Measurements from ENCODE around the gene TPSD1.
"Not testable (repeated sequence)": the region's sequence is repeated elsewhere in the genome, so short reads cannot be mapped to it uniquely, and the experiment has no call there.

Gene TPSD1

DNA sequence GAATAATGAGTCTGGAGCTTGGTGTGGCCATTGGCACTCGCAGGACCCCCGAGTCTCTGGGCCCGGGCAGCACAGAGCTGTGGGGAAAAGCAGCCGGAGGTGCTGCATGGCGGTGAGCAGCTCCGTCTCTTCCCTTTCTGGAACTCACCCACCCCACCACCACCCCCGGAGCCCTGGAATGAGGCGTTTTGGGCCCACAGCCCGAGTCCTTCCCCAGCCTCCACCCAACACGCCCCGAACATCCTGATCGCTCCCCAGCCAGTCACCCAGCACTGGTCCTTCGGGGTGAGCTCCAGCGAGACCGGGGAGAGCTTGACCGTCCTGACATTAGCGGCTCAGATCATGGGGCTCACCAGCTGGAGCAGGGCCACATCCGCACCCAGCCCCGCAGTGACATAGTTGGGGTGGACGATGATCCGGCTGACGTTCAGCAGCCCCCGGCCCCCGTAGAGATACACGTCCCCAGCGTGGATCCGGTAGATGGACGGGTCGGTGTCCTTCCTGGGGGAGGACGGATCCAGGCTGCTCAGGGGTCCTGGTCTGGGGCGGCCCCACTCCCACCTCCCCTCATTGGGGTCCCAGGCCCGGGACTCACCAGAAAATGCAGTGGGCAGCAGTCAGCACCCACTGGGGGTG, 6.5 kb downstream of the TPSD1 start:
- DNase-seq (ENCODE audit: extremely low read depth in 1 of 2, low read depth in 1 of 2), result no peak

GRCh38 chr16:1262846-1263221, 7.0 kb downstream of the TPSD1 start:
- no peak for DNase-seq (ENCODE audit: extremely low read depth in 1 of 2, low read depth in 1 of 2)

- no peak for DNase-seq (ENCODE audit: extremely low read depth in 1 of 2, low read depth in 1 of 2)
Measured at GRCh38 chr16:1263591-1264344, 7.9 kb downstream of the TPSD1 start.

DNA sequence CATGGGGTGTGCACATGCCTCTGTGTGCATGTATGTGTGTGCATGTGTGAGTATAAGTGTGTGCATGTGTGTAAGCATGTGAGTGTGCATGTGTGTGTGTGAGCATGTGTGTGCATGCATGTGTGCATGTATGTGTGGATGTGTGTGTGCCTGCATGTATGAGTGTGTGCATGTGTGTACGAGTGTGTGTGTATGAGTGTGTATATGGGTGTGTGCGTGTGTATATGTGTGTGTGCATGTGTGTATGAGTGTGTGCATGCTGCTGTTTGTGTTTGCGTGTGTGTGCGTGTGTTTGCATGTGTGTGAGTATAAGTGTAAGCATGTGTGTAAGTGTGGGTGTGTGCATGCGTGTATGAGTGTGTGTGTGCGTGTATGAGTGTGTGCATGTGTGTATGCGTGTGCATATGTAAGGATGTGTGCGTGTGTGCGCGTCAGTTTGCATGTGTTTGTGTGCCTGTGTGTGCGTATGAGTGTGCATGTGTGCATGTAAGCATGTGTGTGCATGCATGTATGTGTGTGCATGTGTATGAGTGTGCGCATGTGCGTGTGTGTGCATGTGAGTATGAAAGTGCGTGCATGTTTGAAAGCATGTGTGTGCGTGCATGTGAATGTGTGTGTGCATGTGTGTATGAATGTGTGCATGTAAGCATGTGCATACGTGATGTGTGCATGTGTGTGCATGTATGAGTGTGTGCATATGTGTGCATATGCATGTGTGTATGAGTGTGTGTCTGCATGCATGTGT, 8.6 kb downstream of the TPSD1 start:
- no peak for DNase-seq (ENCODE audit: extremely low read depth in 1 of 2, low read depth in 1 of 2)

- DNase-seq (ENCODE audit: extremely low read depth in 1 of 2, low read depth in 1 of 2), result no peak
Measured at GRCh38 chr16:1265090-1265630, 9.3 kb downstream of the TPSD1 start.

DNA sequence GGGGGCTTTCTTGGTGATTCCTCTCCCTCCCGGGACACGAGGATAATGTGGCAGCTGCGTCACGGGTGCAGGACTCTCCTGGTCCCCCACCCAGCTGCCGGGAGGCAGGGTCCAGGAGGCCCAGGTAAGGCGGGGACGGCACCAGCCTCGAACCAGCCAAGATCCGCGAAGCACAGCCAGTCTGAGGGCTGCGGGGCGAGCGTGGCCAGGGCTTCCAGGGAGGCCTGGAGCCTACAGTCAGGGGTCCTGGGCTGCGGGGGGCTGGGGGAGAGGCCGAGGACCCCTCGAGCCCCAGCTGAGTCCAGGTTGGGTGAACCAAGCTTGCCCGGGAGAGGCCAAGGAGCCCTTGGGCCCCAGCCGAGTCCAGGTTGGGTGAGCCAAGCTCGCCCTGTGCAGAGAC, 10.0 kb downstream of the TPSD1 start:
- DNase-seq (ENCODE audit: extremely low read depth in 1 of 2, low read depth in 1 of 2), result no peak

DNA sequence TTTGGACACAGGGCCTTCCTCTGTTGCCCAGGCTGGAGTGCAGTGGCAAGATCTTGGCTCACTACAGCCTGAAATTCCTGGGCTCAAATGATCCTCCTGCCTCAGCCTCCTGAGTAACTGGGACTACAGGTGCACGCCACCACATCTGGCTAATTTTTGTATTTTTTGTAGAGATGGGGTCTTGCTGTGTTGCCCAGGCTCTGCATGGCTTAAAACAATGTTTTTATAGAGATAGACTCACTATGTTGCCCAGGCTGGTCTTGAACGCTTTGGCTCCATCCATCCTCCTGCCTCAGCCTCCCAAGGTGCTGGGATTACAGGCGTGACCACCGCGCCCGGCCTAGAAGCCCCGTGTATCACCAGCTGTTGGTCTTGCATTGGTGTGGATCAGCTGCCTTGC, 13.5 kb downstream of the TPSD1 start:
- DNase-seq (ENCODE audit: extremely low read depth in 1 of 2, low read depth in 1 of 2), result not testable (repeated sequence)

DNA sequence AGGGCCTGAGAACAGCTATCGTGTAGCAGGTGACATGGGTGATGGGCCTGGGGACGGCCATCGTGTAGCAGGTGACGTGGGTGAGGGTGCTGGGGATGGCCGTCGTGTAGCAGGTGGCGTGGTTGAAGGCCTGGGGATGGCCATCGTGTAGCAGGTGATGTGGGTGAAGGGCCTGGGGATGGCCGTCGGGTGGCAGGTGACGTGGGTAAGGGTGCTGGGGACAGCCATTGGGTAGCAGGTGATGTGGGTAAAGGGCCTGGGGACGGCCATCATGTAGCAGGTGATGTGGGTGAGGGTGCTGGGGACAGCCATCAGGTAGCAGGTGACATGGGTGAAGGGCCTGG, 15.5 kb downstream of the TPSD1 start:
- DNase-seq (ENCODE audit: extremely low read depth in 1 of 2, low read depth in 1 of 2), result no peak

- DNase-seq (ENCODE audit: extremely low read depth in 1 of 2, low read depth in 1 of 2), result not testable (repeated sequence)
Measured at GRCh38 chr16:1271724-1272413, 16.0 kb downstream of the TPSD1 start.

DNA sequence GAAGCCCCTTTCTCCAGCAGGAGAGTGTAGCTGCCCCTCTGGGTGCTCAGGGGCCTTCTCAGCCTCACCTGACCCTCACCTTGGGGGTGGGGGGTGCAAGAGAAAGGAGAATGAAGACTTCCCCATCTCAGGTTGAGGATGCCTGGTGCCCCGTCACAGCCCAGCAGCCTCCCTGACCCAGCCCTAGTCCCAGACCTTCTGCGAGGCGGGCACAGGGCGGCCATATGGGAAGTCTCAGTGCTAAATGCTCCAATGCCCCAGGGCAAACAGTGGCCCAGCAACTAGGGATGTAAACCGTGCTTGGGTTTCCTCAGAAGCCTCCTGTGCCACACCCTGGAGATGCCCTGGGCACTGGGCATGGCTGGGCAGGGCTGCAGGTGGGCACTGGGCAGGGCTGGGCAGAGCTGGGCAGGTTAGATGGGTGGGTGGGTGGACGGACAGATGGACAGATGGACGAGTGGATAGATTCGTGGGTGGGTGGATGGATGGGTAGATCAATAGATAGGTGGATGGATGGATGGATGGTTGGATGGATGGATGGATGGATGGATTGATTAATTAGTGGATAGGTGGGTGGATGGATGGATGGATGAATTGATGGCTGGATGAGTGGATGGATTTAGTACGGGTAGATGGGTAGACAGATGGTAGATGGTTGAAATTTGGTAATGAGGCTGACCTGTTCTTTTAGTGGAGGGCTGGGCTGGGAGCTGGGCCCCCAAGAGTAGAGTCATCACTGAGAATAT, 16.8 kb downstream of the TPSD1 start:
- no peak for DNase-seq (ENCODE audit: extremely low read depth in 1 of 2, low read depth in 1 of 2)

GRCh38 chr16:1273816-1274215, 17.9 kb downstream of the TPSD1 start:
- DNase-seq (ENCODE audit: extremely low read depth in 1 of 2, low read depth in 1 of 2), result no peak

- no peak for DNase-seq (ENCODE audit: extremely low read depth in 1 of 2, low read depth in 1 of 2)
Measured at GRCh38 chr16:1274767-1275166, 18.9 kb downstream of the TPSD1 start.

GRCh38 chr16:1275791-1276579, 20.1 kb downstream of the TPSD1 start:
- DNase-seq (ENCODE audit: extremely low read depth in 1 of 2, low read depth in 1 of 2), result no peak

- DNase-seq (ENCODE audit: extremely low read depth in 1 of 2, low read depth in 1 of 2), result no peak
Measured at GRCh38 chr16:1276580-1276878, 20.7 kb downstream of the TPSD1 start.

- DNase-seq (ENCODE audit: extremely low read depth in 1 of 2, low read depth in 1 of 2), result no peak
Measured at GRCh38 chr16:1277151-1277598, 21.3 kb downstream of the TPSD1 start.

DNA sequence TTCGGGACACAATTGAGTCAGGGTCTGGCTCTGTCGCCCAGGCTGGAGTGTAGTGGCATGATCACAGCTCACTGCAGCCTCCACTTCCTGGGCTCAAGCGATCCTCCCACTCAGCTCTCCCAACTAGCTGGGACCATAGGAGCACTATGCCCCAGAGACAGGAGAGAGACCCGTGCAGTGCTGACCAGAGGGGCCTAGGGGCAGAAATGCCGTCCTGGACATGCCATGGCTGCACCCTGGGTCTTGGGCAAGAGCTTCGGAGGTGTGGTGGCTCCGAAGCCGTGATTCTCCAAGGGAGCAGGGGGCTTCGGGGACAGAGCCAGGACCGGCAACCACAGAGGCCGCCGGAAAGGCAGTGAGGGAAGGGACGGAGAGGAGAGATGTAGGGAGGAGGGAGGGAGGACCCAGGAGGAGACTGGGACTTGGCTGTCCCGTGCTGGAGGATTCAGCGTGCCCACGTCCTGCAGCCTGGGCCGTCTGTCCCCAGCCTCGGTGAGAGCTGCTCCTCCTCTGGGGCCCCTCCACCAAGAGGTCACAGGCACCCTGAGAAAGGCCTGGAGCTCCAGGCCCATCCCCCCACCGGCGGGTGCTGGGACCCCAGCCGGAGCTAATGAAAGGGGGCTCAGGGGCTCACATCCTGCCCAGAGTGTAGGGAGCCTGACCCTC, 21.9 kb downstream of the TPSD1 start:
- no peak for DNase-seq (ENCODE audit: extremely low read depth in 1 of 2, low read depth in 1 of 2)

DNA sequence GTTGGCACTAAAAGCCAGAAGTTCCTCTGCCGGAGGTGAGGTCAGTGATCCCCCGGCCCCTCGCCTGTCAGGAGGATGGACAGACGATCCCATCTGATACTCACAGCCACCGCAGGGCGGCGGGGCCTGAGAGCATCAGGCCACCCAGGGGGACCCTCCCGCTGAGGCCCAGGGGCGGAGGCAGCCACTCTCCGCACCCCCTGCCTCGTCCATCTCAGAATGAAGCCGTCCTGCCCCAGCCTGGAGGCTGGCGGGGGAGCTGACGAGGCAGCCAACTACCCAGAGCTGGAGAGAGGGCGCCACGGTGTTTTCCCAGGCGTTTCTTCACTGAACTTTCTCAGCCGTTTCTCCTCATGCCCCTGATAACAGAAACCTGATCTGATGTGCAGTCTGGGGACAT, 22.6 kb downstream of the TPSD1 start:
- DNase-seq (ENCODE audit: extremely low read depth in 1 of 2, low read depth in 1 of 2), result no peak

DNA sequence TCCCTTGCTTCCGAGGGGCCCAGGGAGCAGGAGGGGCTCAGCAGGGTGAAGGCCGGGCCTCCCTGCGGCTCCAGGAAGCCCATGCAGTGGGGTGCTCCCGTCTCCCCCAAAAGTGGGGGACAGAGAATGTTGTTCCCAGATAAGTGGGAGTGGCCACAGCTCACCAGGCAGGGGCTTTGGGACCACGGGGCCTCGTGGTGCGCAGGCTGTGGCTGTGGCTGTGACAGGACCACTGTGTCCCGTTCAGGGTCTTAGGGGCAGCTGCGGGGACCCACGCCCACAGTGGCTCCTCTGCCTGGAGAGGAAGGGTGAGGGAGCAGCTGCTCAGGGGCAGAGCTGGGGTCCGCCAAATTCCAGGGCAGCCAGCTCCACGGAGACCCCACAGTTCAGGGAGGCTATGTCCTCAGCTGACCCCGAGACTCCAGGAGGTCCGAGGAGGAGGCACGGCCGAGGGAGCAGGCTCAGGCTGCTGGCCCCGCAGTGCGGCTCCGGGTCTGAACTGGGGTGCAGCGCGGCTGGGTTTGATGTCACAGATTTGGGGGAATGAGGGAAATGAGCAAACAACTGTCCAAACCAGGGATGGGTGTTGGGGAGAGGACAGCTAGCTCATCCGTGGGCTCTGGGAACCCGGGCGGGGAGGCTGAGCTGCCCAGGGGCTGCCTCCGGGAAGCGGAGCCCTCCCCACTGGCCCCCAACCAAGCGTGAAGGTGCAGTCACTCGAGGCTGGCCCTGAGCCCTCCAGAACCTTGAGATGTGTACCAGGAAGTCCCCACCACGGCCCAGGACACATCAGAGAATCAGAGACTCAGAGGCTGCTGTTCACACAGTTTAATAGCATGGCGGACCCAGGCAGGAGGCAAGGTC, 23.4 kb downstream of the TPSD1 start:
- DNase-seq (ENCODE audit: extremely low read depth in 1 of 2, low read depth in 1 of 2), result no peak

Measured in stimulated activated CD8-positive, alpha-beta memory T cell treated with anti-CD3 and anti-CD28 coated beads, Interleukin-7, amount 100 ng/mL, for 48 hours (primary cell).